ENCODE data around the gene MAST2.
"Not testable (repeated sequence)": the region's sequence is repeated elsewhere in the genome, so short reads cannot be mapped to it uniquely, and the experiment has no call there.

MAST2 gene

GRCh38 chr1:45925728-45926287 is 122.4 kb downstream of the MAST2 start:
- H3K4me3 ChIP-seq (ENCODE audit: control insufficient read depth, low read depth, low read length), result no peak overlapping the region
- no peak for DNase-seq (ENCODE audit: low read depth)
- no peak for TF ChIP-seq CTCF (IDR thresholded peaks at IDR 0.05; ENCODE audit: control insufficient read depth, insufficient read depth, low read depth, low read length, missing control alignments)

GRCh38 chr1:45926330-45926729 is 122.9 kb downstream of the MAST2 start:
- TF ChIP-seq CTCF (IDR thresholded peaks at IDR 0.05; ENCODE audit: control insufficient read depth, insufficient read depth, low read depth, low read length, missing control alignments), result no peak
- no peak overlapping the region for H3K4me3 ChIP-seq (ENCODE audit: control insufficient read depth, low read depth, low read length)
- no peak for DNase-seq (ENCODE audit: low read depth)

GRCh38 chr1:45927231-45927915 is 124.0 kb downstream of the MAST2 start:
- not testable (repeated sequence) for H3K4me3 ChIP-seq (ENCODE audit: control insufficient read depth, low read depth, low read length)

GRCh38 chr1:45928486-45929205 is 125.2 kb downstream of the MAST2 start:
- DNase-seq (ENCODE audit: low read depth), result no peak
- H3K4me3 ChIP-seq (ENCODE audit: control insufficient read depth, low read depth, low read length), result no peak overlapping the region
- TF ChIP-seq CTCF (IDR thresholded peaks at IDR 0.05; ENCODE audit: control insufficient read depth, insufficient read depth, low read depth, low read length, missing control alignments), result no peak

More at GRCh38 chr1:45927231-45927915, 124.0 kb downstream of the MAST2 start:
- DNase-seq (ENCODE audit: low read depth), result not testable (repeated sequence)

GRCh38 chr1:45929257-45929687 is 125.9 kb downstream of the MAST2 start:
- DNase-seq (ENCODE audit: low read depth), result no peak
- H3K4me3 ChIP-seq (ENCODE audit: control insufficient read depth, low read depth, low read length), result no peak overlapping the region
- TF ChIP-seq CTCF (IDR thresholded peaks at IDR 0.05; ENCODE audit: control insufficient read depth, insufficient read depth, low read depth, low read length, missing control alignments), result no peak

GRCh38 chr1:45930258-45931150 is 127.1 kb downstream of the MAST2 start:
- no peak for DNase-seq (ENCODE audit: low read depth)
- H3K4me3 ChIP-seq (ENCODE audit: control insufficient read depth, low read depth, low read length), result no peak overlapping the region
- no peak for TF ChIP-seq CTCF (IDR thresholded peaks at IDR 0.05; ENCODE audit: control insufficient read depth, insufficient read depth, low read depth, low read length, missing control alignments)

GRCh38 chr1:45932205-45932604 is 128.8 kb downstream of the MAST2 start:
- H3K4me3 ChIP-seq (ENCODE audit: control insufficient read depth, low read depth, low read length); DNase-seq (ENCODE audit: low read depth): not testable (repeated sequence)

All from AG09309 (cell line).